ENCODE results near the gene KCNIP2. TPM values are rescaled to one million over a fixed set of nuclear protein-coding genes. Genes with fewer than 3 reads are reported as not detected.

The KCNIP2 gene
- 7.7 TPM for total RNA-seq (ENCODE audit: unreplicated experiment)
- long read RNA-seq: 0 reads

GRCh38 chr10:101843032-101844021 lies at the start of gene KCNIP2:
TSS of gene KCNIP2 (minus strand) at chr10:101843800. CDS start at chr10:101843568, 232 bp downstream.
- Mint-ChIP-seq H3K4me1 (ENCODE audit: unreplicated experiment) (peaks cover 78% of the 10 kb centered on the region), H3K36me3 (ENCODE audit: low read depth, unreplicated experiment) (peaks cover 20% of the 10 kb centered on the region), H3K27ac (ENCODE audit: unreplicated experiment) (no peak within 1 kb of the TSS), H3K9me3 (ENCODE audit: unreplicated experiment) (no peaks in the 10 kb centered on the region), H3K27me3 (ENCODE audit: unreplicated experiment) (peaks cover 32% of the 10 kb centered on the region), H3K4me3 (ENCODE audit: unreplicated experiment) (peak within 1 kb of the TSS; percentile 91)
- peak; percentile 72 for DNase-seq (ENCODE audit: low spot score)
- TF ChIP-seq, protein P1, sequence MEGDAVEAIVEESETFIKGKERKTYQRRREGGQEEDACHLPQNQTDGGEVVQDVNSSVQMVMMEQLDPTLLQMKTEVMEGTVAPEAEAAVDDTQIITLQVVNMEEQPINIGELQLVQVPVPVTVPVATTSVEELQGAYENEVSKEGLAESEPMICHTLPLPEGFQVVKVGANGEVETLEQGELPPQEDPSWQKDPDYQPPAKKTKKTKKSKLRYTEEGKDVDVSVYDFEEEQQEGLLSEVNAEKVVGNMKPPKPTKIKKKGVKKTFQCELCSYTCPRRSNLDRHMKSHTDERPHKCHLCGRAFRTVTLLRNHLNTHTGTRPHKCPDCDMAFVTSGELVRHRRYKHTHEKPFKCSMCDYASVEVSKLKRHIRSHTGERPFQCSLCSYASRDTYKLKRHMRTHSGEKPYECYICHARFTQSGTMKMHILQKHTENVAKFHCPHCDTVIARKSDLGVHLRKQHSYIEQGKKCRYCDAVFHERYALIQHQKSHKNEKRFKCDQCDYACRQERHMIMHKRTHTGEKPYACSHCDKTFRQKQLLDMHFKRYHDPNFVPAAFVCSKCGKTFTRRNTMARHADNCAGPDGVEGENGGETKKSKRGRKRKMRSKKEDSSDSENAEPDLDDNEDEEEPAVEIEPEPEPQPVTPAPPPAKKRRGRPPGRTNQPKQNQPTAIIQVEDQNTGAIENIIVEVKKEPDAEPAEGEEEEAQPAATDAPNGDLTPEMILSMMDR (IDR thresholded peaks at IDR 0.05; ENCODE audit: unreplicated experiment): peak; percentile 90

DNA sequence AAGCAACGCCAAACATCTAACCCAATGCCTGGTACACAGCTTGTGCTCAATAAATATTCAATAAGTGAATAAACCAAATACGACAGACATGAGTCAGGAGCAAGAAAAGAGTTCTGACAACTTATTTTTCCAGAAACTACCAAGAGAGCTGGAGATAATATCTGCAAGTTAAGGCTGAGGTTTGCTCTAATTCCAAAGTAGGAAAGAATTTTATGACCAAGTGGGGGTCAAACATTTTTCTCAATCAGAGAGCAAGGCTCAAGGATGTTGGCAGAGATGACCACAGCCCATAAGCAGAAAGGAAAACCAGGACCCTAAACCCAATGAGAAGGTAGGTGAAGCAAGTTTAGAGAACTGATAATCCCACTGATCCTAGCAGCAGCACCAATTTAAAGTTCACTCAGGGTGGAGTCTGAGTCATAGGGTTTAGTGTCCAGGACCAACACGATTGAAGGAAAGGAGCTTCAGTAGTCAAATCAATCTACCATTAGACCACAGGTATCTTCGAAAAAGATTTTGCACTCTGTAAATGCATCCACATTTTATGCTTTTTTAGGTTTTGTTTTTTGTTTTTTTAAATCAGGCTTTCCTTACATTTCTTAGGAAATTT lies 49.3 kb upstream of the KCNIP2 start:
- DNase-seq (ENCODE audit: low spot score): no peak
- Mint-ChIP-seq H3K27me3 (ENCODE audit: unreplicated experiment) (peaks cover 2% of the 10 kb centered on the region), H3K4me3 (ENCODE audit: unreplicated experiment) (no peak overlapping the region), H3K9me3 (ENCODE audit: unreplicated experiment) (no peaks in the 10 kb centered on the region), H3K36me3 (ENCODE audit: low read depth, unreplicated experiment) (no peaks in the 10 kb centered on the region), H3K27ac (ENCODE audit: unreplicated experiment) (peak overlapping the region; percentile 75), H3K4me1 (ENCODE audit: unreplicated experiment) (peaks cover 46% of the 10 kb centered on the region)
- TF ChIP-seq, protein P1 (IDR thresholded peaks at IDR 0.05; ENCODE audit: unreplicated experiment): no peak

DNA sequence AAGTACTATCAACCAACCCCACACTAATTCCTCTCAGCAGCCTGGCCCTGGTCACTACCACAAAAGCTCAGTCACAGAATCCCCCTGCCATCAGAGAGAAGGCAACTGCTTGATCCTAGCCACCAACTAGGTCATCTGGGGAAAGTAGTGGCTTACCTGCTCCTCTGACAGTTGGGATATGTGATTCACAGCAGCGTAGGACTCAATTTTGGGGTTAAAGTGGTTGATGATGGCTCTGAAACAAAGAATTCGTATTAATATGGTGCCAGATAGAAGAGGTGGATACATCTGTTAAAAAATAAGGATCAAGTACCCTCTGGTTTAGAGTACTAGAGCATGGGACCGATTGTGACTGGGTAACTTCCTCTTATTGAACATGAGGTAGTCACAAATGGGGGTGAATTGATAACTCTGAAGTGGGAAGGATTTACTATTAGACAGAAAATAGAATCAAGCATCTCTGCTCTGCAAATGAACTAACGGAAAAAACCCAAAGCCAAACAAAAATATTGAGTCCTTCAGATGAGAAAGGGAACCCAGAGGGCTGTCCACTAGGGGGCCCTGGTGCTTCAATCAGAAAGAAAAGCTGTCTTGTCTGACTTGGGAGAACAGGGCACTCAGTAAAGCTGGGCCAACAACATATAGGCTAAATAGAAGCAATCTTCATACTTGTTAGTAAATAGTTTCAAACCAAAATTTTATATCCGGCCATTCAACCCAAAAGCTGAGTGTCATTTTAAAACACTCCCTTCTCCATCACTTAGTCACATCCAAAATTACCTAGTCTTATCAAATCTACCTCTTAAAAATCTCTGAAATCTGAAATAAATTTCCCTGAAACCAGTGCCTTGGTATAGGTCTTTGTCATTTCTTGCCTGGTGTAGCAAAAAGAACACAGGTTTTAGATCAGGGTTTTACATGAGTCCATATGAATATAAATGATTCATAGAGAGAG lies 45.9 kb upstream of the KCNIP2 start:
- H3K36me3 Mint-ChIP-seq (ENCODE audit: low read depth, unreplicated experiment): no peaks in the 10 kb centered on the region
- H3K9me3 Mint-ChIP-seq (ENCODE audit: unreplicated experiment): no peaks in the 10 kb centered on the region
- H3K27ac Mint-ChIP-seq (ENCODE audit: unreplicated experiment): no peak overlapping the region
- peaks cover 2% of the 10 kb centered on the region for H3K27me3 Mint-ChIP-seq (ENCODE audit: unreplicated experiment)
- DNase-seq (ENCODE audit: low spot score): peak; percentile 83
- TF ChIP-seq, protein P1 (IDR thresholded peaks at IDR 0.05; ENCODE audit: unreplicated experiment): peak; percentile 91
- no peak overlapping the region for H3K4me3 Mint-ChIP-seq (ENCODE audit: unreplicated experiment)
- H3K4me1 Mint-ChIP-seq (ENCODE audit: unreplicated experiment): peaks cover 37% of the 10 kb centered on the region

DNA sequence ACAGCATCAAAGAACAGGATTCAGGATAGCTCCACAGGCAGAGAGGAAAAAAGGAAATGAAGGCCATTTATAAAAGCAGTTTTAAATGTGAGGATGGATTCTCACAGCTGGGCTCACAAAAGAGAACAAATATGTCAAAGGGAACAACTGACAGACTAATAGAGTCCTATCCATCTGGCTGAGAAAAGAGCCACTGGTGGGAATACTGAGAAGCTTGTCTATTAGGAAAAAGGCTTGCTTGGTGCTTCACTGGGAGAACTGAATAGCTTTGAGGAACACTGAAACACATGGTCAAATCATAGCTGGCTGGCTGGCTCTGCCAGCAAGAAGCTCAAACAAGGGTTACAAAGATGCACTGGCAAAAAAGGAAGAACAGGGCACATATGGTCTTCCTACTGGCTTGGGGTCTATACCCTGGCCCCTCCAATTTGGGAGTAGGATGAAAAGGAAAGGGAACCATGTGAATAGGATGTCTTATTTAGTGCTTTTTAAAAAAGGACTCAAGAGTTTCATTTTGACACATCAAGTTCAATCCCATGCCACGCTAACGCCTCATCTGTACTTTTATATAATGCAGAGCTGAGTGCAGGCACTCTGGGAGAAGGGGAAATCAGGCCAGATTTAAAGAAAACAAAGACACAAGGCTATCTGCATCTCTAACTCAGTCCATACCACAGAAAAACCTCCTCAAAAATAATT lies 44.8 kb upstream of the KCNIP2 start:
- Mint-ChIP-seq H3K27me3 (ENCODE audit: unreplicated experiment) (peaks cover 4% of the 10 kb centered on the region), H3K36me3 (ENCODE audit: low read depth, unreplicated experiment) (no peaks in the 10 kb centered on the region), H3K4me1 (ENCODE audit: unreplicated experiment) (peaks cover 29% of the 10 kb centered on the region), H3K27ac (ENCODE audit: unreplicated experiment) (no peak overlapping the region), H3K4me3 (ENCODE audit: unreplicated experiment) (no peak overlapping the region), H3K9me3 (ENCODE audit: unreplicated experiment) (no peaks in the 10 kb centered on the region)
- TF ChIP-seq, protein P1 (IDR thresholded peaks at IDR 0.05; ENCODE audit: unreplicated experiment): no peak
- no peak for DNase-seq (ENCODE audit: low spot score)

Data from endothelial cell (in vitro differentiated cells).